Activated T-helper 1 cell treated with anti-CD3 and anti-CD28 coated beads, Interleukin-12 subunit alpha, Interleukin-12 subunit beta, Interleukin-2, Interleukin-4 antibody, amounts not matched to agents 30 ng/mL and 10 ng/mL and 1 ng/mL, durations not matched to agents 14 hours and 24 hours and 36 hours (primary cell): Measurements from ENCODE around the gene ADGRD1. TPM values are rescaled to one million over a fixed set of nuclear protein-coding genes. Genes with fewer than 3 reads are reported as not detected.

Experiments
- DNase-seq: peaks from one replicate; pipeline ENCODE4 v3.0.0; 2021; ENCODE audit warnings: low spot score
- H3K27ac Mint-ChIP-seq: one replicate; pipeline ENCODE4 v1.8.0; 2021; ENCODE audit warnings: mild to moderate bottlenecking, mixed read lengths
- H3K27me3 Mint-ChIP-seq: one replicate; pipeline ENCODE4 v1.8.0; 2022; ENCODE audit warnings: mild to moderate bottlenecking, moderate library complexity, mixed read lengths; ENCODE audit not compliant: insufficient read depth
- H3K36me3 Mint-ChIP-seq: one replicate; pipeline ENCODE4 v1.8.0; 2021; ENCODE audit warnings: low read depth, mixed read lengths
- H3K4me1 Mint-ChIP-seq: one replicate; pipeline ENCODE4 v1.8.0; 2021; ENCODE audit warnings: low read depth, mixed read lengths
- H3K4me3 Mint-ChIP-seq: one replicate; pipeline ENCODE4 v1.8.0; 2021; ENCODE audit warnings: mild to moderate bottlenecking, moderate library complexity, mixed read lengths
- H3K9me3 Mint-ChIP-seq: one replicate; pipeline ENCODE4 v1.8.0; 2021; ENCODE audit warnings: mixed read lengths
- intact Hi-C: fragments of 100-400 bp; cut with micrococcal nuclease; formaldehyde crosslinking; loops from one replicate; pipeline ENCODE4 v1.15.1; 2024
- total RNA-seq: library from RNA; stranded (reverse); gene quantifications from 2 replicates; pipeline ENCODE4 v1.2.3, GENCODE V29; 2022

The ADGRD1 gene
- total RNA-seq, 1 donor from 2014 or later: 0.18 TPM

- intact Hi-C loops: no loop called here
- Mint-ChIP-seq H3K4me3 (no peak overlapping the region), H3K36me3 (no peaks in the 10 kb centered on the region), H3K9me3 (no peaks in the 10 kb centered on the region), H3K4me1 (no peaks in the 10 kb centered on the region), H3K27me3 (peaks cover 8% of the 10 kb centered on the region), H3K27ac (no peak overlapping the region)
- no peak for DNase-seq
These were observed 100.8 kb downstream of the ADGRD1 start for GRCh38 chr12:131054345-131055092.

GRCh38 chr12:131055093-131055465, 101.4 kb downstream of the ADGRD1 start:
- H3K27ac Mint-ChIP-seq: no peak overlapping the region
- peaks cover 8% of the 10 kb centered on the region for H3K27me3 Mint-ChIP-seq
- intact Hi-C loops: no loop called here
- H3K4me3 Mint-ChIP-seq: no peak overlapping the region
- no peaks in the 10 kb centered on the region for H3K4me1 Mint-ChIP-seq
- H3K36me3 Mint-ChIP-seq: no peaks in the 10 kb centered on the region
- no peak for DNase-seq
- no peaks in the 10 kb centered on the region for H3K9me3 Mint-ChIP-seq

GRCh38 chr12:131055596-131056233, 102.0 kb downstream of the ADGRD1 start:
- H3K27me3 Mint-ChIP-seq: peaks cover 8% of the 10 kb centered on the region
- H3K36me3 Mint-ChIP-seq: no peaks in the 10 kb centered on the region
- H3K4me3 Mint-ChIP-seq: no peak overlapping the region
- no peak for DNase-seq
- no peaks in the 10 kb centered on the region for H3K9me3 Mint-ChIP-seq
- H3K4me1 Mint-ChIP-seq: no peaks in the 10 kb centered on the region
- H3K27ac Mint-ChIP-seq: no peak overlapping the region
- intact Hi-C loops: no loop called here

GRCh38 chr12:131056626-131057025, 102.9 kb downstream of the ADGRD1 start:
- intact Hi-C loops: no loop called here
- Mint-ChIP-seq H3K36me3 (no peaks in the 10 kb centered on the region), H3K4me3 (no peak overlapping the region), H3K27me3 (peaks cover 8% of the 10 kb centered on the region), H3K9me3 (no peaks in the 10 kb centered on the region), H3K4me1 (no peaks in the 10 kb centered on the region), H3K27ac (no peak overlapping the region)
- DNase-seq: no peak

- Mint-ChIP-seq H3K9me3 (no peaks in the 10 kb centered on the region), H3K4me3 (no peak overlapping the region), H3K27ac (no peak overlapping the region), H3K27me3 (peaks cover 8% of the 10 kb centered on the region), H3K36me3 (no peaks in the 10 kb centered on the region), H3K4me1 (no peaks in the 10 kb centered on the region)
- intact Hi-C loops: no loop called here
- no peak for DNase-seq
These were observed 103.6 kb downstream of the ADGRD1 start for GRCh38 chr12:131057211-131057721.

- H3K27me3 Mint-ChIP-seq: peaks cover 8% of the 10 kb centered on the region
- intact Hi-C loops: no loop called here
- H3K9me3 Mint-ChIP-seq: no peaks in the 10 kb centered on the region
- no peak overlapping the region for H3K4me3 Mint-ChIP-seq
- no peaks in the 10 kb centered on the region for H3K36me3 Mint-ChIP-seq
- no peak overlapping the region for H3K27ac Mint-ChIP-seq
- no peaks in the 10 kb centered on the region for H3K4me1 Mint-ChIP-seq
- no peak for DNase-seq
These were observed 104.2 kb downstream of the ADGRD1 start for GRCh38 chr12:131057722-131058515.

GRCh38 chr12:131058700-131059099, 105.0 kb downstream of the ADGRD1 start:
- Mint-ChIP-seq H3K4me3 (no peak overlapping the region), H3K9me3 (no peaks in the 10 kb centered on the region), H3K36me3 (no peaks in the 10 kb centered on the region), H3K27ac (no peak overlapping the region), H3K4me1 (no peaks in the 10 kb centered on the region), H3K27me3 (peaks cover 11% of the 10 kb centered on the region)
- intact Hi-C loops: no loop called here
- DNase-seq: no peak

GRCh38 chr12:131060011-131060703, 106.5 kb downstream of the ADGRD1 start:
- Mint-ChIP-seq H3K36me3 (no peaks in the 10 kb centered on the region), H3K9me3 (no peaks in the 10 kb centered on the region), H3K4me1 (no peaks in the 10 kb centered on the region), H3K4me3 (no peak overlapping the region), H3K27ac (no peak overlapping the region), H3K27me3 (peaks cover 13% of the 10 kb centered on the region)
- DNase-seq: no peak
- intact Hi-C loops: no loop called here

- intact Hi-C loops: no loop called here
- Mint-ChIP-seq H3K4me1 (no peaks in the 10 kb centered on the region), H3K9me3 (no peaks in the 10 kb centered on the region), H3K36me3 (no peaks in the 10 kb centered on the region), H3K4me3 (no peak overlapping the region), H3K27ac (no peak overlapping the region), H3K27me3 (peaks cover 8% of the 10 kb centered on the region)
- no peak for DNase-seq
These were observed 107.5 kb downstream of the ADGRD1 start for GRCh38 chr12:131061041-131061806.

- Mint-ChIP-seq H3K27ac (no peak overlapping the region), H3K4me3 (no peak overlapping the region), H3K36me3 (no peaks in the 10 kb centered on the region), H3K9me3 (no peaks in the 10 kb centered on the region), H3K4me1 (no peaks in the 10 kb centered on the region), H3K27me3 (peaks cover 7% of the 10 kb centered on the region)
- no peak for DNase-seq
- intact Hi-C loops: no loop called here
These were observed 109.7 kb downstream of the ADGRD1 start for GRCh38 chr12:131063413-131063812.

GRCh38 chr12:131063960-131064359, 110.3 kb downstream of the ADGRD1 start:
- Mint-ChIP-seq H3K4me3 (no peak overlapping the region), H3K27me3 (peaks cover 7% of the 10 kb centered on the region), H3K4me1 (no peaks in the 10 kb centered on the region), H3K27ac (no peak overlapping the region), H3K36me3 (no peaks in the 10 kb centered on the region), H3K9me3 (no peaks in the 10 kb centered on the region)
- DNase-seq: no peak
- intact Hi-C loops: no loop called here

- Mint-ChIP-seq H3K4me1 (no peaks in the 10 kb centered on the region), H3K4me3 (no peak overlapping the region), H3K9me3 (no peaks in the 10 kb centered on the region), H3K27ac (no peak overlapping the region), H3K36me3 (no peaks in the 10 kb centered on the region), H3K27me3 (peaks cover 7% of the 10 kb centered on the region)
- DNase-seq: no peak
- intact Hi-C loops: no loop called here
These were observed 111.6 kb downstream of the ADGRD1 start for GRCh38 chr12:131065279-131065678.
